Central memory CD4-positive, alpha-beta T cell (primary cell): Measurements from ENCODE around the gene FOXK1.
"Not testable (repeated sequence)": the region's sequence is repeated elsewhere in the genome, so short reads cannot be mapped to it uniquely, and the experiment has no call there.

Source experiments
- DNase-seq: peaks from one replicate; pipeline ENCODE4 v3.0.0; 2022
- total RNA-seq, 3 experiments: gene quantifications; one replicate each; lab custom pipeline; 2026; lab: John Stamatoyannopoulos, UW

Gene FOXK1
- total RNA-seq = 161 to 326 (median 186) reads per million in 3 experiments

DNA sequence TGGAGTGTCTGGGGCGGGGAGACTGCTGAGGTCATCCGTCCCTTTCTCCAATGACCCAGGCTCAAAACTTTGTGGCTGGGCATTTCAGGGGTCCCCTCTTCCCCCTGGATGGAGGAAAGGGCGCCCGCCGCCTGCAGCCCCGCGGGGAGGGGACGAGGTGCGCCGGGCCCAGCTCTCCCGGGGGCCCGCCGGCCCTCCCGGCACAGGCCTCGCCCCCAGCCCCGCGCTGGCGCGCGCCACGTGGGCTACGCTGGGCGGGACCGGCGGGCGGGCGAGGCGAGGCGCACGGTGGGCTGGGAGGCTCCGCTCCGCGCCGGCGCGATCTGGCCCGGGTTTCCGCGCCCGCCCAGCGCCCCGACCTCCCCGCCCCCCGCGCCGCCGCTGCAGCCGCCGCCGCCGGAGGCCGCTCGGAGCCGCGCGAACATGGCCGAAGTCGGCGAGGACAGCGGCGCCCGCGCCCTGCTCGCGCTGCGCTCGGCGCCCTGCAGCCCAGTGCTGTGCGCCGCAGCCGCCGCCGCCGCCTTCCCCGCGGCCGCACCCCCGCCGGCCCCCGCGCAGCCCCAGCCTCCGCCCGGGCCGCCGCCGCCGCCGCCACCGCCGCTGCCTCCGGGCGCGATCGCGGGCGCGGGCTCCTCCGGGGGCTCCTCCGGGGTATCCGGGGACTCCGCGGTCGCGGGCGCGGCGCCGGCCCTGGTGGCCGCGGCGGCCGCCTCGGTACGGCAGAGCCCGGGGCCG lies at the start of gene FOXK1:
FOXK1 (plus strand) TSS at position 410 of the 735 bp plus-strand sequence; CDS start at position 424, 14 bp downstream.
- peak; percentile 75 for DNase-seq

GRCh38 chr7:4633012-4633411 lies 49.1 kb upstream of the FOXK1 start:
- DNase-seq = no peak

- DNase-seq = no peak
Observed at GRCh38 chr7:4634166-4634565, 47.9 kb upstream of the FOXK1 start.

DNA sequence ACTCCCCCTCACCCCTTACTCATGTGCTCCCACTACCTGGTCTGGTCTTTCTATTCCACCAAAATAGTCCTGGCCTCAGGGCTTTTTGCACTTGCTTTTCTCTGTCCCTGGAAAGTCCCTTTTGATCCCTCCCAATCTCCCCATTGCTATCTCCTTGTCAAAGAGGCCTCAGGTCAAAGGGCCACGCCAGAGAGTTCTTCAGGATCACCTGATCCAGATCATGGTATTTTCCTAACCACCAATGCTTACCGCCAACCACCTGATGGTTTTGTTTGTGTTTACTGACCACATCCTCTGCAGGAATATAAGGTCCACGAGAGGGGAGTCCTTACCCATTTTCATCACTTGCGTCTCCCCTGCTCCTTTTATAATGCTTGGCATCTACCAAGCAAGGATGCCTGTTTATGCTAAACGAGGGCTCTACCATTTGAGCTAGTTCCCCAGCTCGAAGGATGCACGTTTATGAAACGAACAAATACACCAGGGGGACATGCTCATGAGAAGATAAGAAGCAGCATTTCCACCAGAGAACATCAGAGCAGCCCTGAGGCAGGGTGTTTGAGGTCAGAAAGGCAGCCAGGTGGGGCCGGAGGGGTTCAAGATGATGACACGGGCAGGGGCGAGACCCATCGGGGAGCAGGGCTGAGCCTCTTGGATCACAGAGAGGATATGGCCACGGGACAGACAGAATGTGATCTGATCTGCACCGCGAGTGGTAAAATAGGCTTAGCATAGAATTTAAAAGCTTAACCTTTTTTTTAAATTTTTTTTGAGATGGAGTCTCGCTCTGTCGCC lies 43.1 kb upstream of the FOXK1 start:
- peak; percentile 3 for DNase-seq

DNA sequence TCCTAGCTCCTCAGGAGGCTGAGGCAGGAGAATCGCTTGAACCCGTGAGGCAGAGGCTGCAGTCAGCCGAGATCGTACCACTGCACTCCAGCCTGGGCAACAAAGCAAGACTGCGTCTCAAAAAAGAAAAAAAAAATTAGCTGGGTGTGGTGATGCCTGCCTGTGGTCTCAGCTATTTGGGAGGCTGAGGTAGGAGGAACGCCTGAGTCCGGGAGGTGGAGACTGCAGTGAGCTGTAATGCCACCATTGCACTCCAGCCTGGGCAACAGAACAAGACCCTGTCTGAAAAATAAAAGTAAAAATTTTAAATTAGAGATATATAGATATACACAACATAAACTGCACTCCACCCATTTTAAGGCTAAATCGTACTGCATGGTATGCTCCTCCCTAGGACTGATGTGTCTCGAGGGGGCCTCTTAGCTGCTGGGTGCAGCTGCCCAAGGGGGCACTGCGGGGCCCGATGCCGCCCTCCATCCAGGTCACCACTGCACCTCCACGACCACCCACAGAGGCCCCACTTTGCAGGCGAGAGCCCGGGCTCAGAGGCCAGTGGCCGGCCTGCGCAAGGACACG lies 40.9 kb upstream of the FOXK1 start:
- DNase-seq = no peak

DNA sequence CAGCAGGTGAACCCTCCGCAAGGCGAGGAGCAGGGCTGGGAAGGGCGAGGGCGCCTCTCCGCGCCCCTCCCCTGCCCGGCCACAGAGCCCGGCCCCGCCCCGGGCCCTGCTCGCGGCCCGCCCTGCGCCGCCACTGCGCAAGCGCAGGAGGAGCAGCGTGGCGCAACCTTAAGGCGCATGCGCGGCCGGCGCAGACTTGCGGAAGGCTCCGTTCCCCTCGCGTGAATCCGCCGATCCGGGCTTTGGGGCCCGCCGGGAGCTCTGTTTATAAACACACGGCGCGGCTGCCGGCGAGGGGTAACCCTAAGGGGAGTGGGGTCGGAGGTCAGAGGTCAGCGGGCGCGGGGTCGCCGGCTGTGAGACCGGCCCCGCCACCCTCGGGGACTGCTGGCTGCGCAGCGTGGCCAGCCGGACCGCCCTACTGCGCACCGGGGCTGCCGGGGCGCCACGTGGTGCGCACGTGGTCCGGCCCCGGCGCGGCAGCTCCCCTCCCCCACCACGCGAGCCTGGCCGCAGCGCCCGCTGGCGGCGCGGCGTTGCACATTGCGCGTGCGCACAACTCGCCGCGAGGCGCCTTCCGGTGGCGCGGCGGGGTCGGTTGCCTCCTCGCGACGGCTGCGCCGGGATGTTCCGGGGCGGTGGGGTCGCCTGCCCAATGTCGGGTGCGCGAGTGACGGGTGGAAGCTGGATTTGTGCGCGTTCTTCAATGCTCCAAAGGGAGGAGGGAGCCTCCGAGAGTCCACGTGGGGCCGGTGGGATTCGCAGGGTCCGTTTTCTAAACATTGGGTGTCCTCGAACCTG lies 40.2 kb upstream of the FOXK1 start:
- DNase-seq = peak; percentile 97

GRCh38 chr7:4642468-4643203 lies 39.5 kb upstream of the FOXK1 start:
- no peak for DNase-seq

GRCh38 chr7:4643204-4643471 lies 39.0 kb upstream of the FOXK1 start:
- DNase-seq = not testable (repeated sequence)

GRCh38 chr7:4645246-4645645 lies 36.8 kb upstream of the FOXK1 start:
- no peak for DNase-seq

- no peak for DNase-seq
Observed at GRCh38 chr7:4648111-4648510, 34.0 kb upstream of the FOXK1 start.

DNA sequence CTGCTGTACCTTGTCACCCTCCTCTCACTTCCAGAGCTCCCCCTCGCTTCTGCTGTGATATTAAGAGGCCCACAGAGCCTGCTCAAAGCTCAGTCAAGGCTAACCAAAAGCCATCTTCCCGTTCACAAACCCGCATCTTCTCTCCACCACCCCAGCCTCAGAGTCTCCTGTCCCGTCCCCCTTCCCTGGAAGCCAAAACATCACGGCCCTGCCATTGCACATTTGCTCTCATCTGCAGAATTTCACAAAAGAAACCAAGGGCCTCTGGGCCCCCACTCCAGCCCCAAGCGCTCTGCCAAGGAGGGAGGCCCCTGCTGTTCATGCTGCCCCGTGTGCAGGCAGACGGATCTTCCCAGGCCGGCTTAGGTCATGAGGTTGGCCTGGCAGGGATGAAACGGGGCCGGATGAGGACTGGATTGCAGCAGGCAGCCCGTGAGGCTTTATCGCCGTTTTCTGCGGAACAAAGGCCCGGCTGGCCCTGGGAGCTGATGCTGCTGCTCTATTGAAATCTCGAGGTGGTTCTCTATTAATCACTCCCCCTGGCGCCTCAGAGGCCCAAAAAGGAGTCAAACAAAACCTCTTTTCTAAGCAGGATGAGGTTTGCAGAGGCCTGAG lies 31.6 kb upstream of the FOXK1 start:
- no peak for DNase-seq

- DNase-seq = no peak
Observed at GRCh38 chr7:4653771-4654170, 28.3 kb upstream of the FOXK1 start.

GRCh38 chr7:4655311-4655710 lies 26.8 kb upstream of the FOXK1 start:
- no peak for DNase-seq

GRCh38 chr7:4655896-4656295 lies 26.2 kb upstream of the FOXK1 start:
- no peak for DNase-seq

DNA sequence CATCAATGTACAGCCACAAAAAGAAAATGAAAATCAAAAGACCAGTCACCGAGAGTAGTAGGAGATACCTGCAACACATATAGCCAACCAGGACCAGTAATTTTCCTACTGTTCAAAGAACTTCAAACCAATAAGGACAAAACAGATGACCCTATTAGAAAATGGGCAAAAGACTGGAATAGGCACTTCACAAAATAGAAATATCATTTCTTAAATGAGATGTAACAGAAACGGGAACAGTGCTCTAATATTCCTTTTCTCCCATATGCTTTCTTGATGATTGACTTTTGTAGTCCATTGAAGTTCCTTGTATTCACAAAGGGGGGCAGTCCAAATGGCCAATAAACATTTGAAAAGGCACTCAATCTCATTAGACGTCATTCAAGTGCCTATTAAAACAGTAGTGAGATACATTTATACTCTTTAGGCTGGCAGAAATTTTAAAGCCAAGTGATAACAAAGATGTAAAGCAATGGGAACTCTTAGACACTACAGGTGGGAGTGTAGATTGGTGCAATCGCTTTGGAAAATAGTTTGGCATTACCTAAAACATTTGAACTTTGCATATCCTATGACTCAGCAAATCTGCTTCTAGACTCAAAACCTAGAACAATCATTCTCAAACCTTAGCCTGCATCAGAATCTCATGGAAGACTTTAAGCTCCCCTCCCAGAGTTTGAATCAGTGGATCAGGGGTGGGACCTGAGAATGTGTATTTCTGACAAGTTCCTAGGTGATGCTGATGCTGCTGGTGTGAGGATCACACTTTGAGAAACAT lies 24.3 kb upstream of the FOXK1 start:
- DNase-seq = no peak

DNA sequence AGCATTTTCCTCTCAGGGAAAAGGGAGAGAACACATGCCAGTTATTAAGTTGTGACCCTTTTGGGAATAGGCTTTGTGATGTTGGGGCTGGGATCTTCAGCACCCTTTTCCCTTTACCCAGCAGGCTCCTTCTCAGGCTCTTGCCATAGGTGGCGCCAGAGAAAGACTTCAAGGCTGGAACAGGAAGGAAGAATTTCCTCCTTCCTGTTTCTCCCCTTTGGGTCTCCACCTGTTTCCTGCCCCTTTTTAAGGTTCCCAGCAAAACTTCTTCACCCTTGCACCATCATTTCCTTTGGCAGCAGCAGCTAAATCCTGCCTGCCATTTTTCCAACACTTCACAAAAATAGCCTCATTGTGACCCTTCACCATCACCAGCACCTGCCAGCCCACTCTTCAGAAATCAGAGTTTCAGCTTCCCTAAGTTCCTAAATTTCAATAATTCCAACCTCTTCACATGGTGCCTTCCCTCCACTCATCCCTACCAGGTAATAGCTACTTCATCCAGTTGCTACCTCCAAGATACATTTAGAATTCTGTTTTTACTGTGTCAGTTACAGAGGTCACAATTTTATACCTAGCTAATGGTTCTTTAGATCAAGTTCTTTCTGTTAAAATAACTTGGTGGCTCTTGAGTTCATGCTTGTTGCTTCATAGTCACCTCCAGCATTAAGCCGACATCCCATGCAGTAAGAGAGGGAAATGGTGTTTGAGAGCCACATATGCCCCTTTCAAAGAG lies 22.4 kb upstream of the FOXK1 start:
- no peak for DNase-seq

GRCh38 chr7:4661871-4662270 lies 20.2 kb upstream of the FOXK1 start:
- DNase-seq = no peak

DNA sequence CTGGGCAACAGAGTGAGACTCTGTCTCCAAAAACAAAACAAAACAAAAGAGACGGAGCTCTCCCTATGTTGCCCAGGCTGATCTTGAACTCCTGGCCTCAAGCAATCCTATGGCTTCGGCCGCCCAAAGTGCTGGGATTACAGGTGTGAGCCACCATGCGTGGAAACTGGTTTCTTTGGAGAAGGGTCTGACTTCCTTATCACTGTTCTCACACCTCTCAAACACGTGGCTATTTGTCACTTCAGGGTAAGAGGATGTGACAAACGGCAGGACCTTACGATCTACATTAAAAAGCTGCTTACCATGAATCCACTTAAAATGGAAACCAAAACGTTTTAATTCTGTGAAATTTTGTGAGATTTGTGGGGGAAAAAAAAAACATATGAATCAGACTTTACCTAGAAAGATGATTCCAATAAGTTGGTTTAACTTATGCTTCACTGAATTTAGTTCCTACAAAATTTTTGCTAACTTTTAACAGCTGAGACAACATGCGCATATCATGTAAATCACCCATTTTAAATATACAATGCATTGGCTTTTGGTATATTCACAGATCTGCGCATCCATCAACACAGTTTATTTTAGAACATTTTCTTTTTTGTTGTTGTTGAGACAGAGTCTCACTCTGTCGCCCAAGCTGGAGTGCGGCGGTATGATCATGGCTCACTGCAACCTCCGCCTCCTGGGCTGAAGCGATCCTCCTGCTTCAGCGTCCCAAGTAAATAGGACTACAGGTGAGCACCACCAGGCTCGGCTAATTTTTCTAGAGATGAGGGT lies 18.7 kb upstream of the FOXK1 start:
- no peak for DNase-seq

DNA sequence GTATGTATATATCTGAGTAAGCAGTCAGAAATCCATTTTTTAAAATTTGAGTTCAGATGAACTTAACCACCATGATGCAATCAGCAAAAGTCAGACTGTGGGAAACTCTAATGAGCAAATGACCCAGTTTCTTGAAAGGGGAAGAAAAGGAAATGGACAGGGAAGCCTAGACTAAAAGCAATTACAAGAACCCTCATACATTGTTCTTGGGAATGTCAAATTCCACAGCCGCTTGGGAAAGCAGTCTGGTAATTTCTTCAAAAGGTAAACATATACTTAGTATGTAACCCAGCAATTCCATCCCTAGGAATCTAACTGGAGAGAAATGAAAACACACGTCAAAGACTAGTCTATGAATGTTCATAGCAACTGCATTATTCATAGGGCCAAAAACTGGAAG lies 16.4 kb upstream of the FOXK1 start:
- DNase-seq = no peak
